Fibroblast of gingiva (primary cell): ENCODE measurements around the gene ATP5MC2.
"Not testable (repeated sequence)": the region's sequence is repeated elsewhere in the genome, so short reads cannot be mapped to it uniquely, and the experiment has no call there.

ENCODE experiments used
- DNase-seq: peaks from one replicate; pipeline ENCODE4 v3.0.0-alpha.2; 2011; ENCODE audit warnings: low read depth

Gene ATP5MC2

GRCh38 chr12:53646300-53646699 is 29.6 kb downstream of the ATP5MC2 start:
- not testable (repeated sequence) for DNase-seq

- no peak for DNase-seq
Observed at GRCh38 chr12:53645165-53645564, 30.7 kb downstream of the ATP5MC2 start.

GRCh38 chr12:53644133-53644532 is 31.8 kb downstream of the ATP5MC2 start:
- DNase-seq, result no peak

GRCh38 chr12:53643232-53643979 is 32.5 kb downstream of the ATP5MC2 start:
- DNase-seq, result no peak

- DNase-seq, result no peak
Observed at GRCh38 chr12:53638057-53638456, 37.8 kb downstream of the ATP5MC2 start.

- DNase-seq, result no peak
Observed at GRCh38 chr12:53636641-53637040, 39.2 kb downstream of the ATP5MC2 start.

- DNase-seq, result not testable (repeated sequence)
Observed at GRCh38 chr12:53635708-53636107, 40.2 kb downstream of the ATP5MC2 start.

- no peak for DNase-seq
Observed at GRCh38 chr12:53631721-53632120, 44.2 kb downstream of the ATP5MC2 start.

GRCh38 chr12:53627919-53628318 is 48.0 kb downstream of the ATP5MC2 start:
- no peak for DNase-seq

GRCh38 chr12:53626702-53627169 is 49.1 kb downstream of the ATP5MC2 start:
- no peak for DNase-seq

- DNase-seq, result peak; percentile 97
Observed at GRCh38 chr12:53625946-53626701, 49.8 kb downstream of the ATP5MC2 start, which contains the start of gene ATF7. ATF7 (minus strand) TSS chr12:53626382; CDS start chr12:53601000, 25,382 bp downstream.

GRCh38 chr12:53625373-53625945 is 50.4 kb downstream of the ATP5MC2 start:
- DNase-seq, result no peak

GRCh38 chr12:53624956-53625355 is 50.9 kb downstream of the ATP5MC2 start:
- peak; percentile 51 for DNase-seq

- DNase-seq, result peak; percentile 70
Observed at GRCh38 chr12:53624458-53624857, 51.4 kb downstream of the ATP5MC2 start.

GRCh38 chr12:53623548-53624385 is 52.1 kb downstream of the ATP5MC2 start:
- DNase-seq, result peak; percentile 73

GRCh38 chr12:53622724-53623123 is 53.2 kb downstream of the ATP5MC2 start:
- no peak for DNase-seq

GRCh38 chr12:53618275-53618674 is 57.6 kb downstream of the ATP5MC2 start:
- DNase-seq, result no peak

GRCh38 chr12:53617700-53618099 is 58.2 kb downstream of the ATP5MC2 start:
- DNase-seq, result no peak

- DNase-seq, result no peak
Observed at GRCh38 chr12:53616950-53617349, 58.9 kb downstream of the ATP5MC2 start.
